KBM-7 (cell line): Measurements from ENCODE around the gene ILDR2.

Experiments used
- DNase-seq: peaks from one replicate; pipeline ENCODE4 v3.0.0-alpha.2; 2015
- in situ Hi-C: fragments of 300-500 bp; cut with MboI; formaldehyde crosslinking; loops from 2 replicates; pipeline ENCODE4 v1.14.3; 2020; ENCODE audit warnings: low sequenced_read_pairs, low pct_unique_long_range_greater_than_20kb, mixed read lengths

Gene ILDR2

DNA sequence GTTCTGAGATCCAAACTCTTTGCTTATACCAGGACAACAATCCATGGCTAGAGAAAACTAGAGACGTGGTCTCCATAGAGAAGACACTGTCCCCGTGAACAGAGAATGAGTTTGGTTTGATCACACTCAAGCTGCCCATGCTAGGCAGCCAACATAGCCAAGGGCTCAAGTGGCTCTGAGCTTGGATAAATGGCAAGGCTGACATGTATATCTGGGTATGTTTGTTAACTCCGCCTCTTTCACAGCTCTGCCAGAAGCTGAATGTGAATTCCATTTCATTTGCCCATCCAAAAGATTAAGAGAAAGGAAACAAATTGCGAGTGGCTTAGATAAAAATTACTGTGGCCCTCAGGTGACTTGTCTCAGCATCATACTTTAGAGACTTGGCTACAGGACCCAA is 38.0 kb downstream of the ILDR2 start:
- in situ Hi-C loops, result no loop called here
- DNase-seq, result no peak

- in situ Hi-C loops, result no loop called here
- no peak for DNase-seq
Observed at GRCh38 chr1:166933633-166934032, 41.7 kb downstream of the ILDR2 start.

DNA sequence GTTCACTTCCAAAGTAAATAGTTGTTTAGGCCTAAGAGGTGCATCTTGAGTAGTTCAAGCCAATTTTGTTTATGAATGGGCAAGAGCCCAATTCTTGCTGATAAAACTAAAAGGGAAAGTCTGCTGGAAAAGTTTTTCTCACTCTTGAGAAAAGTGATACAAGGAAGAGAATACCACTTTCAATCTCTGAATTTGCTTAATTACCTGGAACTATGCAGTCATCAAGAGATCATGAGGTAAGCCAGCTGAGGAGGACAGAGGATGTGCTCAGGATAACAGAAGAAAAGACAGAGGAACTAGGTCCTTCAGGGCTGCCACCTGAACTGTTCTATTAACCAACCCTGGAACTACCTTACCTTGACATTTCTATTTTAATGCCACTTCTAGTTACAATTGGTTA is 42.2 kb downstream of the ILDR2 start:
- in situ Hi-C loops, result no loop called here
- DNase-seq, result no peak

DNA sequence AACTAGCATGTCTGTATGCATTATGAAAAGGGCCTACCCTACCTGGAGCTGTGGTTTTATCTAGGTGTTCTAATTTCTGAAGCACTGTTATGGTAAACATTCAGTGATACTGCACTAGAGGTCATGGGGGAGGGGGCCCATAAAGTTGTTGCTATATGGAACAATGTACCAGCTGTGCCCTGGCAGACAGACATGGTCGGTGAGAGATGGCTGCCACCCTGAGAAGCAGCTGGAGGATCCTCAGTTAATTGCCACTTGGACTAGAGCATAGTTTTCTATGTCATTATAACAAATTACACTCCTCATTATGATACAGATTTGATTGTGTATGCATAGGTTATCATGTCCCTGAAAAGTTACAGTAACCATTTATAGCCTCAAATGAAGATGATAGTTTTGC is 45.4 kb downstream of the ILDR2 start:
- DNase-seq, result no peak
- in situ Hi-C loops, result no loop called here

DNA sequence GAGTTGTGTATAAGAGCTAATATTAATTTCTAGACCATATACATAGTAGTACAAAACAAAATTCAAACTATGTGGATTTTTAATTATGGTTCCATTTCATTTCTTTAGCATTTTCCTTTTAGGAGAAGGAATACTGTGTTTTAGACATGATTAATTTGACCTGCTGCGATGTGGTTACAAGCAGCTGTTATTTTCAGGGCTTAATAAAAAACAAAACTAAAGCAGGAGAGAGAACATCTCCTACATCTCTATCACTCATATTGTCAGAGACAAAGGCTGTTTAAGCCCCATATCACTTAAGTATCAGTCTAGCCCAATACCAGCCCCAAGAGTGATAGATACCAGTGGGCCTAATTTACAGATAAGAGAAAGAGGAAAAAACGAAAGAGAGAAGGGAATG is 47.6 kb downstream of the ILDR2 start:
- DNase-seq, result no peak
- in situ Hi-C loops, result no loop called here

- in situ Hi-C loops, result no loop called here
Observed at GRCh38 chr1:166925810-166926478, 49.4 kb downstream of the ILDR2 start.

GRCh38 chr1:166924823-166925541 is 50.4 kb downstream of the ILDR2 start:
- DNase-seq, result no peak
- in situ Hi-C loops, result no loop called here

More at GRCh38 chr1:166925810-166926478, 49.4 kb downstream of the ILDR2 start:
- DNase-seq, result no peak

DNA sequence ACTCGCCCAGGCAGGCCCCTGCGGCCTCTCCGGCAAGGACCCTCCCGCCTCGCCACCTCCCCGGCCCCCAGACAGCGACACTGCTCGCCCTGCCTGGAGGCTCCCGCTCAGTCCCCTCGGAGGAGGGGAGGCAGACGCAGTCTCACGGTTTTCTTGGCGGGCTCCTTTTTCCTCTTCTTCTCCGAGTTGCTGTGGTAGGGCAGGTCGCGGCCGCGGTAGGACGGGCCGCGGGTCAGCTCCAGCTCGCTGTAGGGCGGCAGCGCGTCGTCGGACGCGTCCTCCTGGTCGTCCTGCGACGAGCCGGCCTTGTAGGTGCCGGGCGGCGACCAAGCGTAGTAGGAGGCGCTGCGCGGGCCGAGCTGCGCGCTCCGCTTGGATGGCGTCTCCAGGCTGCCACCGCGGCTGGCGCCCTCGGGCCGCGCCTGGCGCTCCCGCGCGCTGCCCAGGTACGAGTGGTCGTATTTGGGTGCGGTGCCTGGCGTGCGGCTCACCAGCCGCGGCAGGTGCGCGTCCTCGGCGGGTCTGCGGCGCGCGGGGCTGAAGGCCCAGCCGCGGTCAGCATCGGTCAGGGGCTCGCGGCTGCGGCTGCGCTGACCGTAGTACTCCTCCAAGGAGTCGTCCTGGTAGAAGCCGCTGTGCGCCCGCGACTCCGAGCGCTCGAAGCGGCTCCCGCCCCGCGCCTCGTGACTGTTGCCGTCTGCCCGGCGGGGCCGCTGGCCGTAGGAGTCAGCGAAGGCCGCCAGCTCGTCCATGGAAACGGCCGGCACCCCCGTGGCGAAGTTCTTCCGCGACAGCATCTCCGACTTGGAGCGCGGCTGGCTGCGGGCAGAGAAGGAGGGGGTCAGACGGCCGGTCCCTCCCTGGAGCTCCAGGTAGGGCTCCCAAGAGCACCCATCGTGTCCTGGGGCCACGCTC is 54.5 kb downstream of the ILDR2 start:
- in situ Hi-C loops, result no loop called here
- DNase-seq, result no peak

- no peak for DNase-seq
- in situ Hi-C loops, result loop anchor here (10.0 kb wide), 1 partner anchor 136 kb away; no protein-coding TSS in a partner anchor
Observed at GRCh38 chr1:166918956-166919316, 56.4 kb downstream of the ILDR2 start.

DNA sequence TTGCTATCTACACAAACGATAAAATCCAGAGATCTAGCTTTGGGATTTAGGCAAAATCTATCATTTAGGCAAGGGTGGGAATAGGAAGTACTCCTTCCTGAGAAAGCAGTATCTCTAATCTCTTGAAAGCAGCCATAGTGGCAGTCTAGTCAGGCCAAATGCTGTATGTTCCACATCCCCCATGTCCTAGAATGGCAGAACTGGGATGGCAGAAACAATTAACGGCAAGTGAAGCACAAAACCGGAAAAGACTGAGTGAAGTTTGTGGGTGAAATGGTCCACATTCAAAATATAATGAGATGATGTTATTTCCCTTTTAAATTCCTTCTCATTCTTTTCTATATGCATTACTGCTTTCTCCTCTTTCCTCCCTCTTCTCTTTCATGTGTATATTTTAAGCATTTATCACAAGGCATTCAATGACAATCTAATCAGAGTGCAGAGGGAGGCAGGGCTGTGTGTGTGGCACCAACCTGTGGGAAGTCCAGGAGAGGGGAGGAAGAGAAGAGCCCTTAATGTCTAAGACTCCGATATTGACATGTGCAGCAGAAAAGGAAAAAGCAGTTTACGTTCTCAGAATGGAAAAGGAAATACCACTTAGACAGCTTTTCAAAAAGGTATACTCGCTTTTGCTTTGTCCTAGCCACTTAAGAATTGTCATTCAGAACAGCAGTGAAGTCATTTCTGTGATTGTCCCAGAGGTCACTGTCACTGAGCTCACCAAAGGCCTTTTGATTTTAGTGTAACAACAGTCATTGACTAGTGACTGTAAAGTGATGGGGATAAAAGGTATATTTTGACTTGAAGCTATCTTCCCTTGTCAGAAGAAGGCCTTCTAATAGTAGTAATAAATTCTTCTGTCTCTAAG is 57.0 kb downstream of the ILDR2 start:
- DNase-seq, result no peak
- in situ Hi-C loops, result loop anchor here (10.0 kb wide), 1 partner anchor 136 kb away; no protein-coding TSS in a partner anchor

DNA sequence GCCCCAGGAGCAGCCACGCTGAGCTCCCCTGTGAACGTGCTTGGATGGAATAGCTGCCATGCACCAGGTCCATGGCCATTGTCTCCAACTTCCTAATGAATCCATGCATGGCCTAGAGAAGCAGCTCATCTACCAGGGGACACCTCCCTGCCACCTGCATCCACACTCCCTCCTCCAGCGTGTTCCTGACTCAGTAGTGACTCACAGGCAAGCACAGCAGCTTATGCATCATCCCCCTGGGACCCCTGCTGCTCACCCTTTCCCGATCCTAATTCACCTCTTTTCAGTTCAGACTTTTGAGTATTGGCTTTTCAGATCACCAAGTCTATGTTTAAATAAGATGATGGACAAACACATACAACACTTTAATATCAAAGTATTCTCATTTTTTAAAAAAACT is 59.4 kb downstream of the ILDR2 start:
- in situ Hi-C loops, result loop anchor here (10.0 kb wide), 1 partner anchor 139 kb away; no protein-coding TSS in a partner anchor
- no peak for DNase-seq

GRCh38 chr1:166915042-166915441 is 60.3 kb downstream of the ILDR2 start:
- DNase-seq, result no peak
- in situ Hi-C loops, result loop anchor here (10.0 kb wide), 1 partner anchor 140 kb away; no protein-coding TSS in a partner anchor

GRCh38 chr1:166914111-166914510 is 61.2 kb downstream of the ILDR2 start:
- no peak for DNase-seq
- in situ Hi-C loops, result loop anchor here (10.0 kb wide), 1 partner anchor 141 kb away; no protein-coding TSS in a partner anchor

- DNase-seq, result no peak
- in situ Hi-C loops, result loop anchor here (10.0 kb wide), 1 partner anchor 143 kb away; no protein-coding TSS in a partner anchor
Observed at GRCh38 chr1:166911624-166912023, 63.7 kb downstream of the ILDR2 start.

GRCh38 chr1:166910396-166910994 is 64.8 kb downstream of the ILDR2 start:
- peak; percentile 90 for DNase-seq
- in situ Hi-C loops, result loop anchor here (10.0 kb wide), 1 partner anchor 144 kb away; no protein-coding TSS in a partner anchor

DNA sequence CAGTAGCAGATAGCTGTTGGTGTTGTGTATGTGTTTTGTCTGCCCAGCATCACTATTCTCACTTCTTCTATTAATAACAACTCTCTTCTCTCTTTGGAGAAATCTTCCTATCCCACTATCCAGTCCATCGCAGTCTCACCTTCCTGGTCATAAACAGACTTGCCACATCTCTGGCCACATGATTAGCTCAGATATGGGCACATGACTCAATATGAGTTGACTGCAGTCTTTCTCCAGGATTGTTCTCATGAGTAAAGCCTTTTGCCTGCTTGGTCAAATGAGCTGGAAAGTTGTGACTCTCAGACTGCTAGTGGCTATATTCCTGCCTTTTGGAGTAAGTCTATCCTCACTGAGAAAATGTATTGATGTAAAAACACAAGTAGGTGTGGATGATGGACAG is 66.4 kb downstream of the ILDR2 start:
- DNase-seq, result no peak
- in situ Hi-C loops, result no loop called here

GRCh38 chr1:166907763-166908162 is 67.6 kb downstream of the ILDR2 start:
- DNase-seq, result peak; percentile 22
- in situ Hi-C loops, result no loop called here

- no peak for DNase-seq
- in situ Hi-C loops, result no loop called here
Observed at GRCh38 chr1:166907051-166907450, 68.3 kb downstream of the ILDR2 start.
